MM.1S (cell line): ENCODE results near the gene EXOC4.

ENCODE experiments used
- DNase-seq: peaks from one replicate; pipeline ENCODE4 v3.0.0-alpha.2; 2015
- H2AFZ ChIP-seq: fragments of 300-600 bp; sonication (generic); 2 replicates; pipeline ENCODE4 v1.6.0; 2016; ENCODE audit warnings: antibody characterized with exemption, low read length
- H3F3A ChIP-seq: fragments of 300-600 bp; sonication (generic); 2 replicates; pipeline ENCODE4 v1.6.1; 2016; ENCODE audit warnings: mild to moderate bottlenecking, antibody characterized with exemption, low read length, moderate library complexity, mixed read lengths; ENCODE audit not compliant: insufficient read depth
- H3K27ac ChIP-seq: fragments of 300-600 bp; sonication (generic); 2 replicates; pipeline ENCODE4 v1.5.1; 2016; ENCODE audit warnings: mild to moderate bottlenecking, low read length
- H3K27me3 ChIP-seq: fragments of 300-600 bp; sonication (generic); replicated peaks from 2 replicates; pipeline ENCODE4 v1.6.0; 2016; ENCODE audit warnings: low read length; ENCODE audit not compliant: insufficient read depth
- H3K36me3 ChIP-seq: fragments of 300-600 bp; sonication (generic); replicated peaks from 2 replicates; pipeline ENCODE4 v1.6.1; 2016; ENCODE audit warnings: mild to moderate bottlenecking, low read length, mixed read lengths; ENCODE audit not compliant: insufficient read depth
- H3K4me1 ChIP-seq: fragments of 300-600 bp; sonication (generic); 2 replicates; pipeline ENCODE4 v1.6.1; 2016; ENCODE audit warnings: low read length, mixed read lengths
- H3K4me2 ChIP-seq: fragments of 300-600 bp; sonication (generic); 2 replicates; pipeline ENCODE4 v1.6.0; 2016; ENCODE audit warnings: low read depth, low read length
- H3K4me3 ChIP-seq: fragments of 300-600 bp; sonication (generic); 2 replicates; pipeline ENCODE4 v1.5.1; 2016; ENCODE audit warnings: low read length, mixed read lengths
- H3K79me2 ChIP-seq: fragments of 300-600 bp; sonication (generic); 2 replicates; pipeline ENCODE4 v1.6.1; 2016; ENCODE audit warnings: mixed run types, low read length, mixed read lengths
- H3K9ac ChIP-seq: fragments of 300-600 bp; sonication (generic); 2 replicates; pipeline ENCODE4 v1.6.1; 2016; ENCODE audit warnings: low read length, mixed read lengths
- H3K9me2 ChIP-seq: fragments of 300-600 bp; sonication (generic); replicated peaks from 2 replicates; pipeline ENCODE4 v1.6.1; 2016; ENCODE audit warnings: mild to moderate bottlenecking, low read length, mixed read lengths; ENCODE audit not compliant: insufficient read depth
- H3K9me3 ChIP-seq: fragments of 300-600 bp; sonication (generic); replicated peaks from 2 replicates; pipeline ENCODE4 v1.6.1; 2016; ENCODE audit warnings: mild to moderate bottlenecking, low read length, mixed read lengths; ENCODE audit not compliant: insufficient read depth
- H4K20me1 ChIP-seq: fragments of 300-600 bp; sonication (generic); 2 replicates; pipeline ENCODE4 v1.6.1; 2016; ENCODE audit warnings: mild to moderate bottlenecking, low read length, moderate library complexity, mixed read lengths; ENCODE audit not compliant: insufficient read depth
- CTCF ChIP-seq: fragments of 300-600 bp; sonication (generic); IDR thresholded peaks from 2 replicates; pipeline ENCODE4 v1.5.1; 2016; ENCODE audit warnings: antibody characterized with exemption, low read length, mixed read lengths
- EZH2 ChIP-seq: fragments of 300-600 bp; sonication (generic); optimal IDR thresholded peaks from 2 replicates; pipeline ENCODE3; 2017; ENCODE audit warnings: low read depth, mild to moderate bottlenecking, antibody characterized with exemption, low read length, mixed read lengths
- EZH2phosphoT487 ChIP-seq: fragments of 300-600 bp; sonication (generic); IDR thresholded peaks from 2 replicates; pipeline ENCODE4 v1.6.1; 2018; ENCODE audit warnings: antibody characterized with exemption, low read length

EXOC4 gene

DNA sequence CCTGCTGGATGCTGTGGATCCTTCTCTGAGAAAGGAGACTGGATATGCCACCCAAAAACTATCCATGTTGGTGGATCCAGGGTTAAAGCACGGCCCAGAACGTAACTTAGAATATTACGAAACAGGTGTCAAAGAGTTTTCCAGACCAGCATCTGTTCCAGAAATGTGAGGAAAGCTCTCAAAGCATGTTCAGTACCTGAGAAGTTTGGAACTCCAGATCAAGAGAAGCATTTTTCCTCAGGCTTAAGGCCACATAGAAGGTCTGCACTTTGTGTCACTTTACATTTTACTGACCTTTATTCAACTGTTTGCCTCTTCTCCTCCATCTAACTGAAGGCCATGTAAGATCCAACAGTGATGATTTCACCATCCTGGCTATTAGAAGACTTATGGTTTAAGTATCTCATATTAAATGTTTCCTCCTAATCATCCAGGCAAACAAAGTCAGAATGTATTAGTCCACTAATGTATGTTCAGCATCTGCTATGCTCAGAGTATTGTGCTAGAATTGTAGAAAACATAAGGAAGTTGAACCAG, 533.6 kb downstream of the EXOC4 start:
- H3K79me2 ChIP-seq = no peaks in the 10 kb centered on the region
- H2AFZ ChIP-seq = no peak overlapping the region
- H3K9me3 ChIP-seq = no peaks in the 10 kb centered on the region
- H3K27me3 ChIP-seq = no peaks in the 10 kb centered on the region
- TF ChIP-seq EZH2 = no peak
- no peak for TF ChIP-seq EZH2phosphoT487
- TF ChIP-seq CTCF = no peak
- no peaks in the 10 kb centered on the region for H3K36me3 ChIP-seq
- H3K4me2 ChIP-seq = no peak overlapping the region
- no peak overlapping the region for H3K4me3 ChIP-seq
- H4K20me1 ChIP-seq = no peaks in the 10 kb centered on the region
- no peaks in the 10 kb centered on the region for H3K4me1 ChIP-seq
- H3K9ac ChIP-seq = no peak overlapping the region
- H3K9me2 ChIP-seq = no peaks in the 10 kb centered on the region
- no peak overlapping the region for H3K27ac ChIP-seq
- H3F3A ChIP-seq = no peaks in the 10 kb centered on the region
- DNase-seq = no peak

GRCh38 chr7:133789974-133790373, 537.1 kb downstream of the EXOC4 start:
- H3K9me3 ChIP-seq = no peaks in the 10 kb centered on the region
- H3K36me3 ChIP-seq = no peaks in the 10 kb centered on the region
- H3K4me1 ChIP-seq = no peaks in the 10 kb centered on the region
- TF ChIP-seq EZH2phosphoT487 (no peak), EZH2 (no peak), CTCF (no peak)
- no peak overlapping the region for H3K4me3 ChIP-seq
- no peaks in the 10 kb centered on the region for H4K20me1 ChIP-seq
- no peaks in the 10 kb centered on the region for H3K79me2 ChIP-seq
- H3K9ac ChIP-seq = no peak overlapping the region
- H3K27ac ChIP-seq = no peak overlapping the region
- no peaks in the 10 kb centered on the region for H3K9me2 ChIP-seq
- H3K27me3 ChIP-seq = no peaks in the 10 kb centered on the region
- H3K4me2 ChIP-seq = no peak overlapping the region
- DNase-seq = no peak
- H2AFZ ChIP-seq = no peak overlapping the region
- H3F3A ChIP-seq = no peaks in the 10 kb centered on the region

DNA sequence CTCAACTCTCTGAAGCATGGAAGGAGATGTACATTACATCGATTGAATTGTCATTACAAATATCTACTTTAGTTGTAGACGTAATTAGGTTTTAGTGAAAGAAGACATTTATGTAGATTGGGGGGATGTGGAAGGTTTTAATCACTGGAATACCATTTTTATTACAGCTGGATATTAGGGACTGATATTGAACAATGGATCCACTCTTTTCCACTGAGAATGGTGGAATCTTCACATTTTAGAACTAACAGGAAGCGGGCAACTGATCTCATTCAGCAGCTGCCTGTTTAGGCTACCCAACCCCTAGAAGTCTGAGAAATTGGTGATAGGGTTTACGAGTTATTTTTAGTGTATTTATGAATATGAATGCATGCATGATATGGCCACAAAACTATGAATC, 538.0 kb downstream of the EXOC4 start:
- H3K79me2 ChIP-seq = no peaks in the 10 kb centered on the region
- no peaks in the 10 kb centered on the region for H3K27me3 ChIP-seq
- H3F3A ChIP-seq = no peaks in the 10 kb centered on the region
- no peaks in the 10 kb centered on the region for H3K36me3 ChIP-seq
- no peak overlapping the region for H3K27ac ChIP-seq
- no peak overlapping the region for H3K4me3 ChIP-seq
- no peak overlapping the region for H3K4me2 ChIP-seq
- TF ChIP-seq CTCF (no peak), EZH2 (no peak), EZH2phosphoT487 (no peak)
- H2AFZ ChIP-seq = no peak overlapping the region
- no peaks in the 10 kb centered on the region for H4K20me1 ChIP-seq
- no peaks in the 10 kb centered on the region for H3K9me3 ChIP-seq
- H3K9ac ChIP-seq = no peak overlapping the region
- no peaks in the 10 kb centered on the region for H3K9me2 ChIP-seq
- DNase-seq = no peak
- H3K4me1 ChIP-seq = no peaks in the 10 kb centered on the region
